ENCODE results near the gene ARPIN.
"Not testable (repeated sequence)": the region's sequence is repeated elsewhere in the genome, so short reads cannot be mapped to it uniquely, and the experiment has no call there.

ARPIN gene

GRCh38 chr15:89870006-89870405 is 42.7 kb downstream of the ARPIN start:
- Histone ChIP-seq H3K4me1 (ENCODE audit: control insufficient read depth, insufficient read depth, low read length) (no peaks in the 10 kb centered on the region), H3K9me3 (ENCODE audit: control insufficient read depth, insufficient read depth, low read length) (no peaks in the 10 kb centered on the region), H3K36me3 (ENCODE audit: control insufficient read depth, insufficient read depth, low read length) (no peaks in the 10 kb centered on the region), H3K4me3 (ENCODE audit: low read depth, low read length) (no peak overlapping the region), H3K27me3 (ENCODE audit: control insufficient read depth, insufficient read depth, low read length) (no peaks in the 10 kb centered on the region), H3K9ac (ENCODE audit: low read depth, low read length) (no peak overlapping the region)

DNA sequence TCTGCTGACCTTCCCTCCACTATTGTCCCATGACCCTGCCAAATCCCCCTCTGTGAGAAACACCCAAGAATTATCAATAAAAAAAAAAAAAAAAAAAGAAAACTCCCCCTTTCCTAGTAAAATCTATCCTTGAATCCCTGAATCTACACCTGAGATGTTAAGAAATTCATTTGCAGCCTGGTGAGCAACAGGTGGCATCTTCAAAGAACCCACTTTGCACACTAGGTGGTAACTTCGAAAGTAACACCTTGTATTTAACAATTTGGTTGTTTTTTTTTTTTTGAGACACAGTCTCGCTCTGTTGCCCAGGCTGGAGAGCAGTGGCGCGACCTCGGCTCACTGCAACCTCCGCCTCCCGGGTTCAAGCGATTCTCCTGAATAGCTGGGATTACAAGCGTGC is 43.3 kb downstream of the ARPIN start:
- H3K4me3 ChIP-seq (ENCODE audit: low read depth, low read length); H3K9ac ChIP-seq (ENCODE audit: low read depth, low read length); H3K27me3 ChIP-seq (ENCODE audit: control insufficient read depth, insufficient read depth, low read length); H3K36me3 ChIP-seq (ENCODE audit: control insufficient read depth, insufficient read depth, low read length); H3K9me3 ChIP-seq (ENCODE audit: control insufficient read depth, insufficient read depth, low read length); H3K4me1 ChIP-seq (ENCODE audit: control insufficient read depth, insufficient read depth, low read length): not testable (repeated sequence)

DNA sequence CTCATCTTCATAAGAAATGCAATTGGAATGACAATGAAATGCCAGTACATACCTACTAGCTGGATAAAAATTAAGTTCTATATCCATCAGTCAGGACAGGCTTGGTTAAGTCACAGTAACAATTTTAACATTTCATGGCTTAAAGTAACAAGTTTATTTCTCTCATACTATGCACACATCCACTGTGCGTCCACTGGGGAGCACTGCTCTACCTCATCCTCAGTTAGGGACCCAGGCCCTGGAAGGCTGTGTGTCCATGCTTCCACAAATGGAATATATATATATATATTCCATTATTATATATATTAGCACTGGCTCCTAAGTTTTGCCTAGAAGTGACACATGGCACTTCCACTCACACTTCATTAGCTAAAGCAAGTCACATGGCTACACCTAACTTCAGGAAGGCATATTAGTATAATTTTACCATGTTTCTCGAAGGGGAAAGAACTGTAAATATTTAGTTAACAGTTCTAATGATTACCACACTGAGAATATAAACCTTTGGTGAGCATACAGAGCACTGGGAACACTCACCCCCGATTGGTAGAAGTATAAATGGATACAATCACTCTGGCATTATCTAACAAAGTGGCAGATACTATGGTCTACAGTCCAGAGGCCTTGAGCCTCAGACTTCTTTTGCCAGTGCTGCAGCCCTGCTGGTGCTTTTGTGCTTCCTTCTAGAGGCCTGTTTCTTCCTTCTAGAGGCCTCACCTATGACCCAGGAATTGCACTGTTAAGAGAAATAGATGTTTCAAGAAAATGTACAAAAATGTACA is 47.6 kb downstream of the ARPIN start:
- H3K9ac ChIP-seq (ENCODE audit: low read depth, low read length): no peak overlapping the region

GRCh38 chr15:89863918-89864317 is 48.8 kb downstream of the ARPIN start:
- Histone ChIP-seq H3K27me3 (ENCODE audit: control insufficient read depth, insufficient read depth, low read length) (no peaks in the 10 kb centered on the region), H3K9ac (ENCODE audit: low read depth, low read length) (no peak overlapping the region), H3K4me1 (ENCODE audit: control insufficient read depth, insufficient read depth, low read length) (no peaks in the 10 kb centered on the region), H3K4me3 (ENCODE audit: low read depth, low read length) (no peak overlapping the region), H3K9me3 (ENCODE audit: control insufficient read depth, insufficient read depth, low read length) (no peaks in the 10 kb centered on the region), H3K36me3 (ENCODE audit: control insufficient read depth, insufficient read depth, low read length) (no peaks in the 10 kb centered on the region)

More for the DNA sequence above, 47.6 kb downstream of the ARPIN start:
- Histone ChIP-seq H3K27me3 (ENCODE audit: control insufficient read depth, insufficient read depth, low read length) (no peaks in the 10 kb centered on the region), H3K36me3 (ENCODE audit: control insufficient read depth, insufficient read depth, low read length) (no peaks in the 10 kb centered on the region), H3K4me3 (ENCODE audit: low read depth, low read length) (no peak overlapping the region), H3K9me3 (ENCODE audit: control insufficient read depth, insufficient read depth, low read length) (no peaks in the 10 kb centered on the region), H3K4me1 (ENCODE audit: control insufficient read depth, insufficient read depth, low read length) (no peaks in the 10 kb centered on the region)

GRCh38 chr15:89860891-89861290 is 51.9 kb downstream of the ARPIN start:
- H3K36me3 ChIP-seq (ENCODE audit: control insufficient read depth, insufficient read depth, low read length): peaks cover 5% of the 10 kb centered on the region
- no peak overlapping the region for H3K4me3 ChIP-seq (ENCODE audit: low read depth, low read length)
- H3K4me1 ChIP-seq (ENCODE audit: control insufficient read depth, insufficient read depth, low read length): no peaks in the 10 kb centered on the region
- no peaks in the 10 kb centered on the region for H3K9me3 ChIP-seq (ENCODE audit: control insufficient read depth, insufficient read depth, low read length)
- no peak overlapping the region for H3K9ac ChIP-seq (ENCODE audit: low read depth, low read length)
- no peaks in the 10 kb centered on the region for H3K27me3 ChIP-seq (ENCODE audit: control insufficient read depth, insufficient read depth, low read length)

DNA sequence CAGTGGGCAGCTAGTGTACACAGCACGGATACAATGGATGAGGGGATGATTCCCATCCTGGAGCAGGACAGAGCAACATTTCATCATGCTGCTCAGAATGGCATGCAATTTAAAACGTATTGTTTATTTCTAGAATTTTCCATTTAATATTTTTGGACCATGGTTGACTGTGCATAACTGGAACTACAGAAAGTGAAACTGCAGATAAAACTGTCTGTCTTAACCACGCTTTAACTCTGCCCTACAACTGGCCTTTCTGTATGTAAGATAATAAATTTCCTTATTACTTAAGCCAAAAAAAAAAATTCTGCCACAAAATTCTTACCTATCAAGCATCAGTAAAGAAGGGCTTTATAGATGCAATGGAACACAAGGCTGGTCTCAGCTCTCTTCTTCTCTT is 52.3 kb downstream of the ARPIN start:
- H3K4me3 ChIP-seq (ENCODE audit: low read depth, low read length): no peak overlapping the region
- no peak overlapping the region for H3K9ac ChIP-seq (ENCODE audit: low read depth, low read length)
- no peaks in the 10 kb centered on the region for H3K4me1 ChIP-seq (ENCODE audit: control insufficient read depth, insufficient read depth, low read length)
- H3K9me3 ChIP-seq (ENCODE audit: control insufficient read depth, insufficient read depth, low read length): no peaks in the 10 kb centered on the region
- no peaks in the 10 kb centered on the region for H3K27me3 ChIP-seq (ENCODE audit: control insufficient read depth, insufficient read depth, low read length)
- peaks cover 5% of the 10 kb centered on the region for H3K36me3 ChIP-seq (ENCODE audit: control insufficient read depth, insufficient read depth, low read length)

- Histone ChIP-seq H3K36me3 (ENCODE audit: control insufficient read depth, insufficient read depth, low read length) (peaks cover 5% of the 10 kb centered on the region), H3K27me3 (ENCODE audit: control insufficient read depth, insufficient read depth, low read length) (no peaks in the 10 kb centered on the region), H3K4me3 (ENCODE audit: low read depth, low read length) (no peak overlapping the region), H3K9me3 (ENCODE audit: control insufficient read depth, insufficient read depth, low read length) (no peaks in the 10 kb centered on the region), H3K9ac (ENCODE audit: low read depth, low read length) (no peak overlapping the region), H3K4me1 (ENCODE audit: control insufficient read depth, insufficient read depth, low read length) (no peaks in the 10 kb centered on the region)
Observed at GRCh38 chr15:89858661-89859458, 53.9 kb downstream of the ARPIN start.

- peaks cover 6% of the 10 kb centered on the region for H3K36me3 ChIP-seq (ENCODE audit: control insufficient read depth, insufficient read depth, low read length)
- H3K9ac ChIP-seq (ENCODE audit: low read depth, low read length): no peak overlapping the region
- H3K4me1 ChIP-seq (ENCODE audit: control insufficient read depth, insufficient read depth, low read length): no peaks in the 10 kb centered on the region
Observed at GRCh38 chr15:89857673-89858072, 55.1 kb downstream of the ARPIN start.

DNA sequence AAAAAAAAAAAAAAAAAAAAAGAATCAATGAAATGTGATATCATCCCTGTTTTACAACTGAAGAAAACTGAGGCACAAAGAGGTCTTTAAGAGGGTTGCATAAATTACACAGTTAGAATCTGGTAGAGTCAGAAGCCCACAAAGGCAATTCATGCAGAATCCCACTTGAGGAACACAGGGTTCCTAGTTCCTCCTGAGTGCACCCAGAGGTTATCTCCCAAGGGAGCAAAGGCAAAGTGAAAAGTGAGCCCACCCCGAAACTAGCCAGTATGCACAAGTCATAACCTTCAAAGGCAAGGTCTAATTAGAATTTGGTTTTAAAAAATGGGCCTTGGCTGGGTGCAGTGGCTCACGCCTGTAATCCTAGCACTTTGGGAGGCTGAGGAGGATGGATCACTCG is 56.8 kb downstream of the ARPIN start:
- Histone ChIP-seq H3K36me3 (ENCODE audit: control insufficient read depth, insufficient read depth, low read length) (peaks cover 12% of the 10 kb centered on the region), H3K4me1 (ENCODE audit: control insufficient read depth, insufficient read depth, low read length) (no peaks in the 10 kb centered on the region), H3K9me3 (ENCODE audit: control insufficient read depth, insufficient read depth, low read length) (no peaks in the 10 kb centered on the region), H3K27me3 (ENCODE audit: control insufficient read depth, insufficient read depth, low read length) (no peaks in the 10 kb centered on the region), H3K4me3 (ENCODE audit: low read depth, low read length) (no peak overlapping the region), H3K9ac (ENCODE audit: low read depth, low read length) (no peak overlapping the region)

More at GRCh38 chr15:89857673-89858072, 55.1 kb downstream of the ARPIN start:
- H3K9me3 ChIP-seq (ENCODE audit: control insufficient read depth, insufficient read depth, low read length): no peaks in the 10 kb centered on the region
- no peak overlapping the region for H3K4me3 ChIP-seq (ENCODE audit: low read depth, low read length)
- no peaks in the 10 kb centered on the region for H3K27me3 ChIP-seq (ENCODE audit: control insufficient read depth, insufficient read depth, low read length)

GRCh38 chr15:89854863-89855262 is 57.9 kb downstream of the ARPIN start:
- not testable (repeated sequence) for H3K27me3 ChIP-seq (ENCODE audit: control insufficient read depth, insufficient read depth, low read length); H3K4me1 ChIP-seq (ENCODE audit: control insufficient read depth, insufficient read depth, low read length); H3K9ac ChIP-seq (ENCODE audit: low read depth, low read length); H3K9me3 ChIP-seq (ENCODE audit: control insufficient read depth, insufficient read depth, low read length); H3K4me3 ChIP-seq (ENCODE audit: low read depth, low read length)
- peaks cover 12% of the 10 kb centered on the region for H3K36me3 ChIP-seq (ENCODE audit: control insufficient read depth, insufficient read depth, low read length)

GRCh38 chr15:89852342-89852995 is 60.3 kb downstream of the ARPIN start:
- H3K4me1 ChIP-seq (ENCODE audit: control insufficient read depth, insufficient read depth, low read length): no peaks in the 10 kb centered on the region
- H3K27me3 ChIP-seq (ENCODE audit: control insufficient read depth, insufficient read depth, low read length): no peaks in the 10 kb centered on the region
- H3K9me3 ChIP-seq (ENCODE audit: control insufficient read depth, insufficient read depth, low read length): no peaks in the 10 kb centered on the region
- no peak overlapping the region for H3K4me3 ChIP-seq (ENCODE audit: low read depth, low read length)
- H3K9ac ChIP-seq (ENCODE audit: low read depth, low read length): no peak overlapping the region
- peaks cover 9% of the 10 kb centered on the region for H3K36me3 ChIP-seq (ENCODE audit: control insufficient read depth, insufficient read depth, low read length)
